Glutamatergic neuron (in vitro differentiated cells): ENCODE results near the gene GNA12. TPM values are rescaled to one million over a fixed set of nuclear protein-coding genes. Genes with fewer than 3 reads are reported as not detected.

Experiments used
- DNase-seq: peaks from one replicate; pipeline ENCODE4 v3.0.0; 2022
- H3K27ac Mint-ChIP-seq: one replicate; pipeline ENCODE4 v1.8.0; 2020; ENCODE audit warnings: mild to moderate bottlenecking, mixed read lengths, inconsistent platforms; ENCODE audit not compliant: unreplicated experiment
- H3K27me3 Mint-ChIP-seq: one replicate; pipeline ENCODE4 v1.8.0; 2020; ENCODE audit warnings: mild to moderate bottlenecking, moderate library complexity, mixed read lengths, inconsistent platforms; ENCODE audit not compliant: unreplicated experiment
- H3K36me3 Mint-ChIP-seq: one replicate; pipeline ENCODE4 v1.8.0; 2020; ENCODE audit warnings: mild to moderate bottlenecking, mixed read lengths, inconsistent platforms; ENCODE audit not compliant: unreplicated experiment
- H3K4me1 Mint-ChIP-seq: one replicate; pipeline ENCODE4 v1.8.0; 2020; ENCODE audit warnings: mild to moderate bottlenecking, low read depth, mixed read lengths, inconsistent platforms; ENCODE audit not compliant: unreplicated experiment
- H3K4me3 Mint-ChIP-seq: one replicate; pipeline ENCODE4 v1.8.0; 2020; ENCODE audit warnings: mild to moderate bottlenecking, mixed read lengths, inconsistent platforms; ENCODE audit not compliant: unreplicated experiment
- H3K9me3 Mint-ChIP-seq: one replicate; pipeline ENCODE4 v1.8.0; 2020; ENCODE audit warnings: mild to moderate bottlenecking, moderate library complexity, mixed read lengths, inconsistent platforms; ENCODE audit not compliant: unreplicated experiment
- CTCF ChIP-seq: fragments of 200-600 bp; sonication (generic); IDR thresholded peaks from one replicate; pipeline ENCODE4 v1.5.0; 2021; ENCODE audit not compliant: partially characterized antibody, unreplicated experiment
- total RNA-seq: library from RNA; stranded (reverse); fragmentation: NEBNext Ultra II Directional; extraction: Animal tissue kit (Norgen Biotek cat#: 25700); gene quantifications from one replicate; pipeline ENCODE4 v1.2.1, GENCODE V29; 2021; ENCODE audit not compliant: unreplicated experiment

Gene GNA12
- total RNA-seq, 1 donor from 2014 or later, result 66.2 TPM

DNA sequence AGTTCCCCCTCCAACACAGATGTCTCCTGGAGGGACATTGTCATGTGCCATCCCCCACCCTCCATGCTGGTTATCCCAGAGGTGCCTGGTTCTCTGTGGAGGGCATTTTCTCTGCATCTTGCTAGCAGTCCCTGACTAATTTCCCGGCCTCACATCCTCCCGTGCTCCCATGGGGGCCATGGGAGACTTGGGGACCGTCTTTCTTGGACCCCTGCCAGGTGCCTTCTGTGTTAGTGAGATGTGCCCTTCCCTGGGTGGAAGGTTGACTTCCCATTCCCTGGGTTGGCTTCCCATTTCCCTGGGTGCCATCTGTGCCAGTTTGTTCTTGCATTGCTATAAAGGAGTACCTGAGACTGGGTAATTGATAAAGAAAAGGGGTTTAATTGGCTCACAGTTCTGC is 22.5 kb upstream of the GNA12 start:
- no peak for TF ChIP-seq CTCF
- no peak for DNase-seq
- Mint-ChIP-seq H3K4me3 (no peak overlapping the region), H3K36me3 (no peaks in the 10 kb centered on the region), H3K9me3 (peaks cover 1% of the 10 kb centered on the region), H3K27ac (no peak overlapping the region), H3K4me1 (peaks cover 10% of the 10 kb centered on the region), H3K27me3 (peaks cover 1% of the 10 kb centered on the region)

DNA sequence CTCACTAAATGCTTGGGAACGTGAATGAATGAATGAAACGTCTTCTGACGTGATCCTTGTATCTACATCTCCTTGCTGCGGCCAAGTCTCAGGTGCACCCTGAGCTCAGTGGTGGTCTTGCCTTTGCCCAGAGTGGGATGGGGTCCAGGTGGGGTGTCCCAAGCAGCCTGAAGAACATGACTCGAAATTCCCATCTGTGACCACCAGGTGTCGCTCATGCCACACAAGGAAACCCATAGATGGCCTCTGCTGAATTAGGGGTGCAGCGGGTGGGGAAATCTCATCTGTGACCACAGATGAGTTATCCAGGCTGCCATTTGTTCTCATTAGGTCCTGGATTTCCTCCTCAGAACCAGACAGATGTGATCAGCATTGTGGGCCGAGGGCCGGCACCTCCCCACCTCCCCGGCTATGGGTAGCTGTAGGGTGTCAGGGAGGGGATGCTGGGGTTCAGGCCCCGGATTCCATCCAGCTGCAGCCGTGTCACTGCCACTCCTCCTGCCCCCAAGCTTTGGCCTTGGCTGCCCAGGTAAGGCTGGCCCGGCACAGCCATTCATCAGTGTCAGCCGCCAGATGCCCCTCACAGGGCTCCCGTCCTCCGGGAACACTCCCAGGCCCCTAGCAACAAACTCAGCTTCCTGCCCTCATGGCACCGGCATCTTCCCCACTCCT is 21.0 kb upstream of the GNA12 start:
- H3K27ac Mint-ChIP-seq, result no peak overlapping the region
- no peaks in the 10 kb centered on the region for H3K36me3 Mint-ChIP-seq
- DNase-seq, result peak; percentile 80
- peak; percentile 93 for TF ChIP-seq CTCF
- no peaks in the 10 kb centered on the region for H3K27me3 Mint-ChIP-seq
- peaks cover 1% of the 10 kb centered on the region for H3K9me3 Mint-ChIP-seq
- H3K4me3 Mint-ChIP-seq, result no peak overlapping the region
- H3K4me1 Mint-ChIP-seq, result peaks cover 6% of the 10 kb centered on the region

DNA sequence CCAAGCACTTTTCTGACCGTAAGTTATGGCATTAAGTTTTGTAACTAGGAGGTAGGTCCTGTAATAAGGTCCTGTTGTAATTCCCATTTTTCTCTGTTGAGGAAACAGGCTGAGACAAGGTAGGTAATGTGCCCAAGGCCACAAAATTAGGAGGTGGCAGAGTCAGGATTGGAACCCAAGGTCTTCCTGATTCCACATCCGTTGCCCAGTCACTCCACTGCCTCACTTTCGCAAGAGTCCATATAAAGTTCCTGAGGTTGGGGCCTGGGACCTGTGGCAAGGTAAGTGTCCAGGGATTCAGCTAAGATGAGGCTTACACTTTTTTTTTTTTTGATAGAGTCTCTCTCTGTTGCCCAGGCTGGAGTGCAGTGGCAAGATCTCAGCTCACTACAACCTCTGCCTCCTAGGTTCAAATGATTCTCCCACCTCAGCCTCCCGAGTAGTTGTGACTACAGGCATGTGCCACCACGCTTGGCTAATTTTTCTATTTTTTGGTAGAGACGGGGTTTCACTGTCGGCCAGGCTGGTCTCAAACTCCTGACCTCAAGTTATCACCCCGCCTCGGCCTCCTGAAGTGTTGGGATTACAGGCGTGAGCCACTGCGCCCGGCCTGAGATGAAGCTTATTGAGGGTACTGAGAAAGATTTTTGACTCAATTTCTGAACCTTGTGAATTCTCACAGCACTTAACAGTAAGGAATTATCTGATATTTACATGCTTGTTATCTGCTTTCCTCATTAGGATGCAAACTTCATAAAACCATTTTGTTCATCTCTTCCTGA is 20.3 kb upstream of the GNA12 start:
- H3K4me3 Mint-ChIP-seq, result no peak overlapping the region
- no peaks in the 10 kb centered on the region for H3K36me3 Mint-ChIP-seq
- DNase-seq, result no peak
- no peaks in the 10 kb centered on the region for H3K27me3 Mint-ChIP-seq
- peaks cover 1% of the 10 kb centered on the region for H3K9me3 Mint-ChIP-seq
- no peak overlapping the region for H3K27ac Mint-ChIP-seq
- no peak for TF ChIP-seq CTCF
- H3K4me1 Mint-ChIP-seq, result peaks cover 6% of the 10 kb centered on the region

GRCh38 chr7:2863461-2864066 is 19.5 kb upstream of the GNA12 start:
- no peak for TF ChIP-seq CTCF
- Mint-ChIP-seq H3K9me3 (no peaks in the 10 kb centered on the region), H3K27ac (no peak overlapping the region), H3K4me1 (peaks cover 6% of the 10 kb centered on the region), H3K27me3 (no peaks in the 10 kb centered on the region), H3K4me3 (no peak overlapping the region), H3K36me3 (no peaks in the 10 kb centered on the region)
- no peak for DNase-seq
